ENCODE data around the gene LDLRAP1.

Gene LDLRAP1, protein sequence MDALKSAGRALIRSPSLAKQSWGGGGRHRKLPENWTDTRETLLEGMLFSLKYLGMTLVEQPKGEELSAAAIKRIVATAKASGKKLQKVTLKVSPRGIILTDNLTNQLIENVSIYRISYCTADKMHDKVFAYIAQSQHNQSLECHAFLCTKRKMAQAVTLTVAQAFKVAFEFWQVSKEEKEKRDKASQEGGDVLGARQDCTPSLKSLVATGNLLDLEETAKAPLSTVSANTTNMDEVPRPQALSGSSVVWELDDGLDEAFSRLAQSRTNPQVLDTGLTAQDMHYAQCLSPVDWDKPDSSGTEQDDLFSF

GRCh38 chr1:25543425-25544242 lies at the start of gene LDLRAP1:
Gene LDLRAP1, plus strand, starts transcription at chr1:25543606. Its CDS starts 93 bp downstream, at chr1:25543699.
- TF ChIP-seq YY1 (IDR thresholded peaks at IDR 0.05; ENCODE audit: insufficient read depth, insufficient read length) (no peak), ZNF274 (IDR thresholded peaks at IDR 0.05; ENCODE audit: low read depth, low read length) (no peak), SUZ12 (IDR thresholded peaks at IDR 0.05; ENCODE audit: extremely low read depth, insufficient read depth, insufficient read length) (no peak)
- no peaks in the 10 kb centered on the region for H3K27me3 ChIP-seq (ENCODE audit: insufficient read depth, insufficient read length)
- H3K9ac ChIP-seq (ENCODE audit: insufficient read length, low read depth): peak within 1 kb of the TSS; percentile 96
- peak; percentile 72 for DNase-seq (ENCODE audit: low read depth, low spot score)
- peaks cover 26% of the 10 kb centered on the region for H3K4me1 ChIP-seq (ENCODE audit: insufficient read depth, insufficient read length)
- H3K36me3 ChIP-seq (ENCODE audit: insufficient read depth, insufficient read length, low read length): peaks cover 7% of the 10 kb centered on the region
- peak within 1 kb of the TSS; percentile 80 for H3K4me3 ChIP-seq (ENCODE audit: insufficient read length, low read depth)
- H3K9me3 ChIP-seq (ENCODE audit: insufficient read depth, low read length): no peaks in the 10 kb centered on the region

GRCh38 chr1:25494952-25495351 lies 48.5 kb upstream of the LDLRAP1 start:
- DNase-seq (ENCODE audit: low read depth, low spot score): no peak
- H3K4me3 ChIP-seq (ENCODE audit: insufficient read length, low read depth): no peak overlapping the region
- no peak for TF ChIP-seq ZNF274 (IDR thresholded peaks at IDR 0.05; ENCODE audit: low read depth, low read length)
- TF ChIP-seq SUZ12 (IDR thresholded peaks at IDR 0.05; ENCODE audit: extremely low read depth, insufficient read depth, insufficient read length): no peak
- TF ChIP-seq YY1 (IDR thresholded peaks at IDR 0.05; ENCODE audit: insufficient read depth, insufficient read length): no peak
- H3K4me1 ChIP-seq (ENCODE audit: insufficient read depth, insufficient read length): peaks cover 13% of the 10 kb centered on the region
- no peaks in the 10 kb centered on the region for H3K9me3 ChIP-seq (ENCODE audit: insufficient read depth, low read length)
- peaks cover 57% of the 10 kb centered on the region for H3K36me3 ChIP-seq (ENCODE audit: insufficient read depth, insufficient read length, low read length)
- H3K27me3 ChIP-seq (ENCODE audit: insufficient read depth, insufficient read length): no peaks in the 10 kb centered on the region
- no peak overlapping the region for H3K9ac ChIP-seq (ENCODE audit: insufficient read length, low read depth)

- no peaks in the 10 kb centered on the region for H3K9me3 ChIP-seq (ENCODE audit: insufficient read depth, low read length)
- TF ChIP-seq YY1 (IDR thresholded peaks at IDR 0.05; ENCODE audit: insufficient read depth, insufficient read length) (no peak), ZNF274 (IDR thresholded peaks at IDR 0.05; ENCODE audit: low read depth, low read length) (no peak), SUZ12 (IDR thresholded peaks at IDR 0.05; ENCODE audit: extremely low read depth, insufficient read depth, insufficient read length) (no peak)
- no peak overlapping the region for H3K9ac ChIP-seq (ENCODE audit: insufficient read length, low read depth)
- no peak for DNase-seq (ENCODE audit: low read depth, low spot score)
- H3K4me1 ChIP-seq (ENCODE audit: insufficient read depth, insufficient read length): peaks cover 28% of the 10 kb centered on the region
- no peak overlapping the region for H3K4me3 ChIP-seq (ENCODE audit: insufficient read length, low read depth)
- no peaks in the 10 kb centered on the region for H3K27me3 ChIP-seq (ENCODE audit: insufficient read depth, insufficient read length)
- H3K36me3 ChIP-seq (ENCODE audit: insufficient read depth, insufficient read length, low read length): peaks cover 36% of the 10 kb centered on the region
These were observed 42.7 kb upstream of the LDLRAP1 start for GRCh38 chr1:25500694-25501093.

GRCh38 chr1:25501235-25502058 lies 42.0 kb upstream of the LDLRAP1 start:
- peak; percentile 75 for DNase-seq (ENCODE audit: low read depth, low spot score)
- H3K9ac ChIP-seq (ENCODE audit: insufficient read length, low read depth): no peak overlapping the region
- peaks cover 31% of the 10 kb centered on the region for H3K36me3 ChIP-seq (ENCODE audit: insufficient read depth, insufficient read length, low read length)
- no peaks in the 10 kb centered on the region for H3K9me3 ChIP-seq (ENCODE audit: insufficient read depth, low read length)
- no peak overlapping the region for H3K4me3 ChIP-seq (ENCODE audit: insufficient read length, low read depth)
- peaks cover 33% of the 10 kb centered on the region for H3K4me1 ChIP-seq (ENCODE audit: insufficient read depth, insufficient read length)
- TF ChIP-seq YY1 (IDR thresholded peaks at IDR 0.05; ENCODE audit: insufficient read depth, insufficient read length): no peak
- no peak for TF ChIP-seq SUZ12 (IDR thresholded peaks at IDR 0.05; ENCODE audit: extremely low read depth, insufficient read depth, insufficient read length)
- TF ChIP-seq ZNF274 (IDR thresholded peaks at IDR 0.05; ENCODE audit: low read depth, low read length): no peak
- H3K27me3 ChIP-seq (ENCODE audit: insufficient read depth, insufficient read length): no peaks in the 10 kb centered on the region

- no peaks in the 10 kb centered on the region for H3K9me3 ChIP-seq (ENCODE audit: insufficient read depth, low read length)
- no peak for TF ChIP-seq SUZ12 (IDR thresholded peaks at IDR 0.05; ENCODE audit: extremely low read depth, insufficient read depth, insufficient read length)
- no peak for TF ChIP-seq ZNF274 (IDR thresholded peaks at IDR 0.05; ENCODE audit: low read depth, low read length)
- no peak for TF ChIP-seq YY1 (IDR thresholded peaks at IDR 0.05; ENCODE audit: insufficient read depth, insufficient read length)
- no peak for DNase-seq (ENCODE audit: low read depth, low spot score)
- H3K36me3 ChIP-seq (ENCODE audit: insufficient read depth, insufficient read length, low read length): peaks cover 18% of the 10 kb centered on the region
- H3K4me1 ChIP-seq (ENCODE audit: insufficient read depth, insufficient read length): peaks cover 33% of the 10 kb centered on the region
- H3K9ac ChIP-seq (ENCODE audit: insufficient read length, low read depth): peak overlapping the region; percentile 46
- H3K4me3 ChIP-seq (ENCODE audit: insufficient read length, low read depth): no peak overlapping the region
- H3K27me3 ChIP-seq (ENCODE audit: insufficient read depth, insufficient read length): no peaks in the 10 kb centered on the region
These were observed 40.4 kb upstream of the LDLRAP1 start for GRCh38 chr1:25502957-25503356.

DNA sequence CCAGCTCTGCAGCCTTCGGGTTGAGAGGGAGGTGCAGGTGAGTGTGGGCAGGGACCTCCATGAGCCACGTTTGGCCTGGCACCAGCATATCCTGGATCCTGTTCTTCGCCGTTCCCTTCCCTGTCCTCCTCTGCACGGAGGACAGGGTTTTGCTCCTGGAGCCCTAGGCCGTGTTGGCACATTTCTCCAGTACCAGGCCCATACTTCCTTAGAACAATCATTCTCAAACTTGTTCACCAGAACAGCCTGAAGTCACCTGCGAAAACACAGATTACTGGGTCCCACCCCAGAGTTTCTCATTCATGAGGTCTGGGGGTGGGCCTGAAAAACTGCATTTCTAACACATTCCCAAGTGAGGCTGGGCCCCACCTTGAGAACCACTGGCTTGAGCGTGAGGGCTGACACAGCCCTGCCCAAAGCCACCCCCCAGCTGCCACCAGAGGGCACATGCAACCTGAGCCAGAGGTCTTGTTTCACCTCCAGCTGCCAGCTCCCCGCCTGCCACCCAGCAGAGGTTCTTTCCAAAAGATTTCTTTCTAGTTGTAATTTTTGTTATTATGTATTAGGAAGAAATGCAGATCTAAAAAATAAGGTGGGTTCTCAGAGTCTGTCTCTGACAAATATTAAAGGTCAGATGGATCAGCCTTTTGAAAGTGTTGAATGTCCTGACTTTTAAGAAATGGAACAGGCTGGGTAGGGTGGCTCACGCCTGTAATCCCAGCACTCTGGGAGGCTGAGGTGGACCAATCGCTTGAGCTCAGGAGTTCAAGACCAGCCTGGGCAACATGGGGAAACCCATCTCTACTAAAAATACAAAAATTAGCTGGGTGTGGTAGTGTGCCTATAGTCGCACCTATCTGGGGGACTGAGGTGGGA lies 39.6 kb upstream of the LDLRAP1 start:
- H3K9ac ChIP-seq (ENCODE audit: insufficient read length, low read depth): peak overlapping the region; percentile 46
- no peaks in the 10 kb centered on the region for H3K9me3 ChIP-seq (ENCODE audit: insufficient read depth, low read length)
- no peak overlapping the region for H3K4me3 ChIP-seq (ENCODE audit: insufficient read length, low read depth)
- H3K36me3 ChIP-seq (ENCODE audit: insufficient read depth, insufficient read length, low read length): peaks cover 11% of the 10 kb centered on the region
- no peak for DNase-seq (ENCODE audit: low read depth, low spot score)
- TF ChIP-seq ZNF274 (IDR thresholded peaks at IDR 0.05; ENCODE audit: low read depth, low read length): no peak
- TF ChIP-seq SUZ12 (IDR thresholded peaks at IDR 0.05; ENCODE audit: extremely low read depth, insufficient read depth, insufficient read length): no peak
- H3K4me1 ChIP-seq (ENCODE audit: insufficient read depth, insufficient read length): peaks cover 33% of the 10 kb centered on the region
- no peaks in the 10 kb centered on the region for H3K27me3 ChIP-seq (ENCODE audit: insufficient read depth, insufficient read length)

Measured in NT2/D1 (cell line).